NOMO-1 treated with DMSO at 0.1 percent for 48 hours (cell line): Measurements from ENCODE around the gene MAPT.
"Not testable (repeated sequence)": the region's sequence is repeated elsewhere in the genome, so short reads cannot be mapped to it uniquely, and the experiment has no call there.

Experiments used
- DNase-seq: peaks from one replicate; lab custom pipeline; 2025; ENCODE audit not compliant: unreplicated experiment; lab: John Stamatoyannopoulos, UW

The MAPT gene

DNA sequence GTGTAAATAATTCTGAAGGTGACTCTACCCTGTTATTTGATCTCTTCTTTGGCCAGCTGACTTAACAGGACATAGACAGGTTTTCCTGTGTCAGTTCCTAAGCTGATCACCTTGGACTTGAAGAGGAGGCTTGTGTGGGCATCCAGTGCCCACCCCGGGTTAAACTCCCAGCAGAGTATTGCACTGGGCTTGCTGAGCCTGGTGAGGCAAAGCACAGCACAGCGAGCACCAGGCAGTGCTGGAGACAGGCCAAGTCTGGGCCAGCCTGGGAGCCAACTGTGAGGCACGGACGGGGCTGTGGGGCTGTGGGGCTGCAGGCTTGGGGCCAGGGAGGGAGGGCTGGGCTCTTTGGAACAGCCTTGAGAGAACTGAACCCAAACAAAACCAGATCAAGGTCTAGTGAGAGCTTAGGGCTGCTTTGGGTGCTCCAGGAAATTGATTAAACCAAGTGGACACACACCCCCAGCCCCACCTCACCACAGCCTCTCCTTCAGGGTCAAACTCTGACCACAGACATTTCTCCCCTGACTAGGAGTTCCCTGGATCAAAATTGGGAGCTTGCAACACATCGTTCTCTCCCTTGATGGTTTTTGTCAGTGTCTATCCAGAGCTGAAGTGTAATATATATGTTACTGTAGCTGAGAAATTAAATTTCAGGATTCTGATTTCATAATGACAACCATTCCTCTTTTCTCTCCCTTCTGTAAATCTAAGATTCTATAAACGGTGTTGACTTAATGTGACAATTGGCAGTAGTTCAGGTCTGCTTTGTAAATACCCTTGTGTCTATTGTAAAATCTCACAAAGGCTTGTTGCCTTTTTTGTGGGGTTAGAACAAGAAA is 109.8 kb downstream of the MAPT start:
- DNase-seq = no peak

DNA sequence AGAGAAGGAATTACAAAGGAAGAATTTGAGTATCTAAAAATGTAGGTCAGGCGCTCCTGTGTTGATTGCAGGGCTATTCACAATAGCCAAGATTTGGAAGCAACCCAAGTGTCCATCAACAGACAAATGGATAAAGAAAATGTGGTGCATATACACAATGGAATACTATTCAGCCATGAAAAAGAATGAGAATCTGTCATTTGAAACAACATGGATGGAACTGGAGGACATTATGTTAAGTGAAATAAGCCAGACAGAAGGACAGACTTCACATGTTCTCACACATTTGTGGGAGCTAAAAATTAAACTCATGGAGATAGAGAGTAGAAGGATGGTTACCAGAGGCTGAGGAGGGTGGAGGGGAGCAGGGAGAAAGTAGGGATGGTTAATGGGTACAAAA is 111.7 kb downstream of the MAPT start:
- not testable (repeated sequence) for DNase-seq

DNA sequence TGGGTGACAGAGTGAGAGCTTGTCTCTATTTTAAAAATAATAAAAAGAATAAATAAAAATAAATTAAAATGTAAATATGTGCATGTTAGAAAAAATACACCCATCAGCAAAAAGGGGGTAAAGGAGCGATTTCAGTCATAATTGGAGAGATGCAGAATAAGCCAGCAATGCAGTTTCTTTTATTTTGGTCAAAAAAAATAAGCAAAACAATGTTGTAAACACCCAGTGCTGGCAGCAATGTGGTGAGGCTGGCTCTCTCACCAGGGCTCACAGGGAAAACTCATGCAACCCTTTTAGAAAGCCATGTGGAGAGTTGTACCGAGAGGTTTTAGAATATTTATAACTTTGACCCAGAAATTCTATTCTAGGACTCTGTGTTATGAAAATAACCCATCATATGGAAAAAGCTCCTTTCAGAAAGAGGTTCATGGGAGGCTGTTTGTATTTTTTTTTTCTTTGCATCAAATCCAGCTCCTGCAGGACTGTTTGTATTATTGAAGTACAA is 113.2 kb downstream of the MAPT start:
- no peak for DNase-seq

DNA sequence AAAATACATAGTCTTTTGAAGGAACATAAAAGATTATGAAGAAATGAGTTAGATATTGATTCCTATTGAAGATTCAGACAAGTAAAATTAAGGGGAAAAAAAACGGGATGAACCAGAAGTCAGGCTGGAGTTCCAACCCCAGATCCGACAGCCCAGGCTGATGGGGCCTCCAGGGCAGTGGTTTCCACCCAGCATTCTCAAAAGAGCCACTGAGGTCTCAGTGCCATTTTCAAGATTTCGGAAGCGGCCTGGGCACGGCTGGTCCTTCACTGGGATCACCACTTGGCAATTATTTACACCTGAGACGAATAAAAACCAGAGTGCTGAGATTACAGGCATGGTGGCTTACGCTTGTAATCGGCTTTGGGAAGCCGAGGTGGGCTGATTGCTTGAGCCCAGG is 114.2 kb downstream of the MAPT start:
- no peak for DNase-seq

DNA sequence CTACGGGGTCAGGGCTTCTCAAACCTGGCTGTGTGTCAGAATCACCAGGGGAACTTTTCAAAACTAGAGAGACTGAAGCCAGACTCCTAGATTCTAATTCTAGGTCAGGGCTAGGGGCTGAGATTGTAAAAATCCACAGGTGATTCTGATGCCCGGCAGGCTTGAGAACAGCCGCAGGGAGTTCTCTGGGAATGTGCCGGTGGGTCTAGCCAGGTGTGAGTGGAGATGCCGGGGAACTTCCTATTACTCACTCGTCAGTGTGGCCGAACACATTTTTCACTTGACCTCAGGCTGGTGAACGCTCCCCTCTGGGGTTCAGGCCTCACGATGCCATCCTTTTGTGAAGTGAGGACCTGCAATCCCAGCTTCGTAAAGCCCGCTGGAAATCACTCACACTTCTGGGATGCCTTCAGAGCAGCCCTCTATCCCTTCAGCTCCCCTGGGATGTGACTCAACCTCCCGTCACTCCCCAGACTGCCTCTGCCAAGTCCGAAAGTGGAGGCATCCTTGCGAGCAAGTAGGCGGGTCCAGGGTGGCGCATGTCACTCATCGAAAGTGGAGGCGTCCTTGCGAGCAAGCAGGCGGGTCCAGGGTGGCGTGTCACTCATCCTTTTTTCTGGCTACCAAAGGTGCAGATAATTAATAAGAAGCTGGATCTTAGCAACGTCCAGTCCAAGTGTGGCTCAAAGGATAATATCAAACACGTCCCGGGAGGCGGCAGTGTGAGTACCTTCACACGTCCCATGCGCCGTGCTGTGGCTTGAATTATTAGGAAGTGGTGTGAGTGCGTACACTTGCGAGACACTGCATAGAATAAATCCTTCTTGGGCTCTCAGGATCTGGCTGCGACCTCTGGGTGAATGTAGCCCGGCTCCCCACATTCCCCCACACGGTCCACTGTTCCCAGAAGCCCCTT is 115.6 kb downstream of the MAPT start:
- no peak for DNase-seq

DNA sequence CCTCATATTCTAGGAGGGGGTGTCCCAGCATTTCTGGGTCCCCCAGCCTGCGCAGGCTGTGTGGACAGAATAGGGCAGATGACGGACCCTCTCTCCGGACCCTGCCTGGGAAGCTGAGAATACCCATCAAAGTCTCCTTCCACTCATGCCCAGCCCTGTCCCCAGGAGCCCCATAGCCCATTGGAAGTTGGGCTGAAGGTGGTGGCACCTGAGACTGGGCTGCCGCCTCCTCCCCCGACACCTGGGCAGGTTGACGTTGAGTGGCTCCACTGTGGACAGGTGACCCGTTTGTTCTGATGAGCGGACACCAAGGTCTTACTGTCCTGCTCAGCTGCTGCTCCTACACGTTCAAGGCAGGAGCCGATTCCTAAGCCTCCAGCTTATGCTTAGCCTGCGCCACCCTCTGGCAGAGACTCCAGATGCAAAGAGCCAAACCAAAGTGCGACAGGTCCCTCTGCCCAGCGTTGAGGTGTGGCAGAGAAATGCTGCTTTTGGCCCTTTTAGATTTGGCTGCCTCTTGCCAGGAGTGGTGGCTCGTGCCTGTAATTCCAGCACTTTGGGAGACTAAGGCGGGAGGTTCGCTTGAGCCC is 116.3 kb downstream of the MAPT start:
- DNase-seq = no peak

DNA sequence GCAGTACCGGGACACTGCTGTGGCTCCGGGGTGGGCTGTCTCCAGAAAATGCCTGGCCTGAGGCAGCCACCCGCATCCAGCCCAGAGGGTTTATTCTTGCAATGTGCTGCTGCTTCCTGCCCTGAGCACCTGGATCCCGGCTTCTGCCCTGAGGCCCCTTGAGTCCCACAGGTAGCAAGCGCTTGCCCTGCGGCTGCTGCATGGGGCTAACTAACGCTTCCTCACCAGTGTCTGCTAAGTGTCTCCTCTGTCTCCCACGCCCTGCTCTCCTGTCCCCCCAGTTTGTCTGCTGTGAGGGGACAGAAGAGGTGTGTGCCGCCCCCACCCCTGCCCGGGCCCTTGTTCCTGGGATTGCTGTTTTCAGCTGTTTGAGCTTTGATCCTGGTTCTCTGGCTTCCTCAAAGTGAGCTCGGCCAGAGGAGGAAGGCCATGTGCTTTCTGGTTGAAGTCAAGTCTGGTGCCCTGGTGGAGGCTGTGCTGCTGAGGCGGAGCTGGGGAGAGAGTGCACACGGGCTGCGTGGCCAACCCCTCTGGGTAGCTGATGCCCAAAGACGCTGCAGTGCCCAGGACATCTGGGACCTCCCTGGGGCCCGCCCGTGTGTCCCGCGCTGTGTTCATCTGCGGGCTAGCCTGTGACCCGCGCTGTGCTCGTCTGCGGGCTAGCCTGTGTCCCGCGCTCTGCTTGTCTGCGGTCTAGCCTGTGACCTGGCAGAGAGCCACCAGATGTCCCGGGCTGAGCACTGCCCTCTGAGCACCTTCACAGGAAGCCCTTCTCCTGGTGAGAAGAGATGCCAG is 117.6 kb downstream of the MAPT start:
- DNase-seq = no peak

DNA sequence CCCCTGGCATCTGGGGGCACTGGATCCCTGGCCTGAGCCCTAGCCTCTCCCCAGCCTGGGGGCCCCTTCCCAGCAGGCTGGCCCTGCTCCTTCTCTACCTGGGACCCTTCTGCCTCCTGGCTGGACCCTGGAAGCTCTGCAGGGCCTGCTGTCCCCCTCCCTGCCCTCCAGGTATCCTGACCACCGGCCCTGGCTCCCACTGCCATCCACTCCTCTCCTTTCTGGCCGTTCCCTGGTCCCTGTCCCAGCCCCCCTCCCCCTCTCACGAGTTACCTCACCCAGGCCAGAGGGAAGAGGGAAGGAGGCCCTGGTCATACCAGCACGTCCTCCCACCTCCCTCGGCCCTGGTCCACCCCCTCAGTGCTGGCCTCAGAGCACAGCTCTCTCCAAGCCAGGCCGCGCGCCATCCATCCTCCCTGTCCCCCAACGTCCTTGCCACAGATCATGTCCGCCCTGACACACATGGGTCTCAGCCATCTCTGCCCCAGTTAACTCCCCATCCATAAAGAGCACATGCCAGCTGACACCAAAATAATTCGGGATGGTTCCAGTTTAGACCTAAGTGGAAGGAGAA is 118.2 kb downstream of the MAPT start:
- DNase-seq = no peak

DNA sequence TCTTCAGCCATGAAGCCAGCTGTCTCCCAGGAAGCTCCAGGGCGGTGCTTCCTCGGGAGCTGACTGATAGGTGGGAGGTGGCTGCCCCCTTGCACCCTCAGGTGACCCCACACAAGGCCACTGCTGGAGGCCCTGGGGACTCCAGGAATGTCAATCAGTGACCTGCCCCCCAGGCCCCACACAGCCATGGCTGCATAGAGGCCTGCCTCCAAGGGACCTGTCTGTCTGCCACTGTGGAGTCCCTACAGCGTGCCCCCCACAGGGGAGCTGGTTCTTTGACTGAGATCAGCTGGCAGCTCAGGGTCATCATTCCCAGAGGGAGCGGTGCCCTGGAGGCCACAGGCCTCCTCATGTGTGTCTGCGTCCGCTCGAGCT is 118.8 kb downstream of the MAPT start:
- no peak for DNase-seq

DNA sequence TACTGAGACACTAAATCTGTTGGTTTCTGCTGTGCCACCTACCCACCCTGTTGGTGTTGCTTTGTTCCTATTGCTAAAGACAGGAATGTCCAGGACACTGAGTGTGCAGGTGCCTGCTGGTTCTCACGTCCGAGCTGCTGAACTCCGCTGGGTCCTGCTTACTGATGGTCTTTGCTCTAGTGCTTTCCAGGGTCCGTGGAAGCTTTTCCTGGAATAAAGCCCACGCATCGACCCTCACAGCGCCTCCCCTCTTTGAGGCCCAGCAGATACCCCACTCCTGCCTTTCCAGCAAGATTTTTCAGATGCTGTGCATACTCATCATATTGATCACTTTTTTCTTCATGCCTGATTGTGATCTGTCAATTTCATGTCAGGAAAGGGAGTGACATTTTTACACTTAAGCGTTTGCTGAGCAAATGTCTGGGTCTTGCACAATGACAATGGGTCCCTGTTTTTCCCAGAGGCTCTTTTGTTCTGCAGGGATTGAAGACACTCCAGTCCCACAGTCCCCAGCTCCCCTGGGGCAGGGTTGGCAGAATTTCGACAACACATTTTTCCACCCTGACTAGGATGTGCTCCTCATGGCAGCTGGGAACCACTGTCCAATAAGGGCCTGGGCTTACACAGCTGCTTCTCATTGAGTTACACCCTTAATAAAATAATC is 119.3 kb downstream of the MAPT start:
- DNase-seq = no peak

DNA sequence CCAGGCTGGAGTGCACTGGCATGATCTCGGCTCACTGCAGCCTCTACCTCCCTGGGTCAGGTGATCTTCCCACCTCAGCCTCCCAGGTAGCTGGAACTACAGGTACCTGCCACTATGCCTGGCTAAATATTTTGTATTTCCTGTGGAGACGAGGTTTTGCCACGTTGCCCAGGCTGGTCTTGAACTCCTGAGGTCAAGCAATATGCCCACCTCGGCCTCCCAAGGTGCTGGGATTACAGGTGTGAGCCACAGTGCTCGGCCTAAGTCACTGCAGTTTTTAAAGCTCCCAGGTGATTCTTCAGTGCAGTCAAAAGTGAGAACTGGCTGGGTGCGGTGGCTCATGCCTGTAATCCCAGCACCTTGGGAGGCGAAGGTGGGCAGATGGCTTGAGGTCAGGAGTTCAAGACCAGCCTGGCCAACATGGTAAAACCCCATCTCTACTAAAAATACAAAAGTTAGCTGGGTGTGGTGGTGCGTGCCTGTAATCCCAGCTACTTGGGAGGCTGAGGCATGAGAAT is 125.1 kb downstream of the MAPT start:
- DNase-seq = not testable (repeated sequence)

DNA sequence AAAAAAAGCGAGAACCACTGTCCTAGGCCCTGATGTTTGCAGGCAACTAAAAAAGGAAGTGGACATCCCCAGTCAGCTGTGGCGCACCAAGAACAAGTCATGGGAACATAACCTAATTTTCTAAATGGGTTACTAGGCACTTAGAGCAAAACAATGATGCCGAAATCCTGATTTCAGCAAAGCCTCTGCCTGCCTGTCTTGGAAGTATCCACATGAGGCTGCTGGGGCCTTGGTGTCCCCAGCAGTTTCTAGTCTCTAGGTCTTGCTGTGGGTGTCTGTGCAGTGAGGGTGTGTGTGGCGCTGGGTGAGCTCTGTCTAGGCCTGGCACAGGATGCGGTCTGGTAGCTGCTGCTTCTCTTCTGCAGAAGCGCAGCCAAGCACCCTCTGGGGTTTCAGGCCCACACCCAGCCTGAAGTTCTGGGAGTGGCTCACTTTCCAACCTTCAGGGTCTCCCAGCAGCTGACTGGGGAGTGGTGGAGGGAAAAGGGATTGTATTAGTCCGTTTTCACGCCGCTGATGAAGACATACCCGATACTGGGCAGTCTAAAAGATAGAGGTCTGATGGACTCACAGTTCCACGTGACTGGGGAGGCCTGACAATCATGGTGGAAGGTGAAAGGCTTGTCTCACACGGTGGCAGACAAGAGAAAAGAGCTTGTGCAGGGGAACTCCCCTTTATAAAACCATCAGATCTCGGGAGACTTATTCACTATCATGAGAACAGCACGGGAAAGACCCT is 125.8 kb downstream of the MAPT start:
- peak; percentile 20 for DNase-seq

DNA sequence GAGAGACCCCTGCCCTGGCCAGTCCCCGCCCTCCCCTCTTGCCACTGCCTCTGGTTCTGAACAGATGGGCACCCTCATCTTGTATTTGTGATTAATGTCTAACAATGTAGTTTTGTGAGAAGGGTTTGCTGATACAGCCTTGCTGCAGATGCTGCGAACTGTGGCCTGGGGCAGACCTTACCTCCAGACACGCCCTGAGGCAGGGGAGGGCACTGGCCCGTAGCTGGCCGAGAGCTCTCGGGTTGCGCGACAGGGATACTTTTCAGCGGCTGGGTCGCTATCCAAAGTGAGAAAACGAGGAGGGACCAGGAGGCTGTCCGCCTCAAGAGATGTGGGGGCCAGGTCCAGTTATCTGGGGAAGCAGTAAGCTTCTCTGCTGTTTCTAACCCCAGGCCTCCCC is 126.6 kb downstream of the MAPT start:
- no peak for DNase-seq

DNA sequence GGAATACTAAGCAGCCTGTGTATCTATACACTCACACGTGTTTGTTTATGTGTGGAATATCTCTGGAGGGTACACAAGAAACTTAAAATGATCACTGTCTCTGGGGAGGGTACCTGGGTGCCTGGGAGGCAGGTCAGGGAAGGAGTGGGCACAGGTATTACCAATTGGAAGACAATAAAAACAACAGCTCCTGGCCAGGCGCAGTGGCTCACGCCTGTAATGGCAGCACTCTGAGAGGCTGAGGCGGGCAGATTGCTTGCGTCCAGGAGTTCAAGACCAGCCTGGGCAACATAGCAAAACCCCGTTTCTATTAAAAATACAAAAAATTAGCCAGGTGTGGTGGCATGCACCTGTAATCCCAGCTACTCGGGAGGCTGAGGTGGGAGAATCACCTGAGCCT is 129.0 kb downstream of the MAPT start:
- not testable (repeated sequence) for DNase-seq

DNA sequence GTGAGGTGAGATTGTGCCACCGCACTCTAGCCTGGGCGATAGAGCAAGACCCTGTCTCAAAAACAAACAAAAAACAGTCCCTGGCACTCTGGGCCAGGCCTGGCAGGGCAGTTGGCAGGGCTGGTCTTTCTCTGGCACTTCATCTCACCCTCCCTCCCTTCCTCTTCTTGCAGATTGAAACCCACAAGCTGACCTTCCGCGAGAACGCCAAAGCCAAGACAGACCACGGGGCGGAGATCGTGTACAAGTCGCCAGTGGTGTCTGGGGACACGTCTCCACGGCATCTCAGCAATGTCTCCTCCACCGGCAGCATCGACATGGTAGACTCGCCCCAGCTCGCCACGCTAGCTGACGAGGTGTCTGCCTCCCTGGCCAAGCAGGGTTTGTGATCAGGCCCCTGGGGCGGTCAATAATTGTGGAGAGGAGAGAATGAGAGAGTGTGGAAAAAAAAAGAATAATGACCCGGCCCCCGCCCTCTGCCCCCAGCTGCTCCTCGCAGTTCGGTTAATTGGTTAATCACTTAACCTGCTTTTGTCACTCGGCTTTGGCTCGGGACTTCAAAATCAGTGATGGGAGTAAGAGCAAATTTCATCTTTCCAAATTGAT is 129.5 kb downstream of the MAPT start:
- no peak for DNase-seq

DNA sequence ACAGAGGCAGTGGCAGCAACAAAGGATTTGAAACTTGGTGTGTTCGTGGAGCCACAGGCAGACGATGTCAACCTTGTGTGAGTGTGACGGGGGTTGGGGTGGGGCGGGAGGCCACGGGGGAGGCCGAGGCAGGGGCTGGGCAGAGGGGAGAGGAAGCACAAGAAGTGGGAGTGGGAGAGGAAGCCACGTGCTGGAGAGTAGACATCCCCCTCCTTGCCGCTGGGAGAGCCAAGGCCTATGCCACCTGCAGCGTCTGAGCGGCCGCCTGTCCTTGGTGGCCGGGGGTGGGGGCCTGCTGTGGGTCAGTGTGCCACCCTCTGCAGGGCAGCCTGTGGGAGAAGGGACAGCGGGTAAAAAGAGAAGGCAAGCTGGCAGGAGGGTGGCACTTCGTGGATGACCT is 130.2 kb downstream of the MAPT start:
- no peak for DNase-seq

DNA sequence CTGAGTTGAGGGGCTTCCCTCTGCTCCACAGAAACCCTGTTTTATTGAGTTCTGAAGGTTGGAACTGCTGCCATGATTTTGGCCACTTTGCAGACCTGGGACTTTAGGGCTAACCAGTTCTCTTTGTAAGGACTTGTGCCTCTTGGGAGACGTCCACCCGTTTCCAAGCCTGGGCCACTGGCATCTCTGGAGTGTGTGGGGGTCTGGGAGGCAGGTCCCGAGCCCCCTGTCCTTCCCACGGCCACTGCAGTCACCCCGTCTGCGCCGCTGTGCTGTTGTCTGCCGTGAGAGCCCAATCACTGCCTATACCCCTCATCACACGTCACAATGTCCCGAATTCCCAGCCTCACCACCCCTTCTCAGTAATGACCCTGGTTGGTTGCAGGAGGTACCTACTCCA is 130.7 kb downstream of the MAPT start:
- no peak for DNase-seq

DNA sequence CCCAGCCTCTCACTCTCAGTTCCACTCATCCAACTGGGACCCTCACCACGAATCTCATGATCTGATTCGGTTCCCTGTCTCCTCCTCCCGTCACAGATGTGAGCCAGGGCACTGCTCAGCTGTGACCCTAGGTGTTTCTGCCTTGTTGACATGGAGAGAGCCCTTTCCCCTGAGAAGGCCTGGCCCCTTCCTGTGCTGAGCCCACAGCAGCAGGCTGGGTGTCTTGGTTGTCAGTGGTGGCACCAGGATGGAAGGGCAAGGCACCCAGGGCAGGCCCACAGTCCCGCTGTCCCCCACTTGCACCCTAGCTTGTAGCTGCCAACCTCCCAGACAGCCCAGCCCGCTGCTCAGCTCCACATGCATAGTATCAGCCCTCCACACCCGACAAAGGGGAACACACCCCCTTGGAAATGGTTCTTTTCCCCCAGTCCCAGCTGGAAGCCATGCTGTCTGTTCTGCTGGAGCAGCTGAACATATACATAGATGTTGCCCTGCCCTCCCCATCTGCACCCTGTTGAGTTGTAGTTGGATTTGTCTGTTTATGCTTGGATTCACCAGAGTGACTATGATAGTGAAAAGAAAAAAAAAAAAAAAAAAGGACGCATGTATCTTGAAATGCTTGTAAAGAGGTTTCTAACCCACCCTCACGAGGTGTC is 131.3 kb downstream of the MAPT start:
- DNase-seq = no peak
